K562 (cell line): Measurements from ENCODE around the gene ADAT1. TPM values are rescaled to one million over a fixed set of nuclear protein-coding genes. Genes with fewer than 3 reads are reported as not detected.

Experiments
- COPS2 ChIP-seq: fragments of 450-650 bp; conservative IDR thresholded peaks from 2 replicates; pipeline ENCODE4 v1.6.1; 2016; ENCODE audit warnings: mild to moderate bottlenecking, moderate library complexity
- CREB1 ChIP-seq, 2 experiments: sonication (generic) in 1 of 2; formaldehyde crosslinking in 1 of 2; IDR thresholded peaks; 2 replicates each; pipeline versions ENCODE4 v1.6.1 to v1.8.0; 2012 to 2022; ENCODE audit warnings: inconsistent platforms in 1 of 2, mild to moderate bottlenecking in 1 of 2, missing genetic modification reagents in 1 of 2, moderate library complexity in 1 of 2
- E2F3 ChIP-seq: fragments of 250-450 bp; sonication (Bioruptor Pico); IDR thresholded peaks from 2 replicates; pipeline ENCODE4 v1.4.0; 2020; ENCODE audit warnings: mild to moderate bottlenecking
- EGR1 ChIP-seq: fragments of 450-650 bp; conservative IDR thresholded peaks from 2 replicates; pipeline ENCODE4 v1.6.1; 2017; ENCODE audit warnings: mild to moderate bottlenecking
- ETV6 ChIP-seq, 3 experiments: fragments of 150-350 bp in 1 of 3; sonication (generic) in 1 of 3; formaldehyde crosslinking in 1 of 3; IDR thresholded peaks; 2 replicates each; pipeline versions ENCODE4 v1.6.1 to v1.8.0; 2014 to 2022; ENCODE audit warnings: borderline replicate concordance in 2 of 3, low read depth in 2 of 3, antibody characterized with exemption in 1 of 3, low read length in 1 of 3, mild to moderate bottlenecking in 1 of 3, missing genetic modification reagents in 1 of 3
- FOS ChIP-seq: IDR thresholded peaks from 3 replicates; pipeline ENCODE4 v1.6.1; 2011; ENCODE audit not compliant: insufficient read length; ENCODE audit errors: extremely low read depth
- GTF2F1 ChIP-seq: IDR thresholded peaks from 2 replicates; pipeline ENCODE4 v1.6.1; 2011; ENCODE audit warnings: low read depth, low read length, improper control_type of control experiment
- JUN ChIP-seq, 2 experiments: sonication (generic) in 1 of 2; formaldehyde crosslinking in 1 of 2; IDR thresholded peaks; 2 replicates each; pipeline versions ENCODE4 v1.6.1 to v1.8.0; 2012 to 2022; ENCODE audit warnings: borderline replicate concordance in 2 of 2, mild to moderate bottlenecking in 2 of 2, improper control_type of control experiment in 1 of 2, low read depth in 1 of 2, low read length in 1 of 2, missing genetic modification reagents in 1 of 2
- KAT2B ChIP-seq: IDR thresholded peaks from one replicate; pipeline ENCODE4 v1.6.1; 2012; ENCODE audit warnings: low read depth, mild to moderate bottlenecking, control low read depth, inconsistent platforms, low read length, moderate library complexity
- KLF13 ChIP-seq: fragments of 450-650 bp; IDR thresholded peaks from 2 replicates; pipeline ENCODE4 v1.6.1; 2016; ENCODE audit warnings: missing genetic modification characterization, low read depth, mild to moderate bottlenecking, missing compliant biosample characterization, moderate library complexity, borderline replicate concordance
- MYBL2 ChIP-seq, 2 experiments: fragments of 450-650 bp in 1 of 2; sonication (generic) in 1 of 2; formaldehyde crosslinking in 1 of 2; IDR thresholded peaks; 2 replicates each; pipeline versions ENCODE4 v1.6.1 to v1.8.1; 2017 to 2022; ENCODE audit warnings: borderline replicate concordance in 1 of 2, inconsistent platforms in 1 of 2, low read depth in 1 of 2, mild to moderate bottlenecking in 1 of 2, missing genetic modification reagents in 1 of 2, moderate library complexity in 1 of 2
- NCOA6 ChIP-seq: fragments of 450-650 bp; IDR thresholded peaks from 2 replicates; pipeline ENCODE4 v1.6.1; 2017; ENCODE audit warnings: mild to moderate bottlenecking
- NFE2 ChIP-seq: IDR thresholded peaks from 2 replicates; pipeline ENCODE4 v1.6.1; 2014; ENCODE audit warnings: antibody characterized with exemption, low read depth
- NRF1 ChIP-seq, 2 experiments: fragments of 450-650 bp; IDR thresholded peaks in 1 of 2; conservative IDR thresholded peaks in 1 of 2; 2 replicates each; pipeline ENCODE4 v1.6.1; 2014; ENCODE audit warnings: mild to moderate bottlenecking in 2 of 2
- RBFOX2 ChIP-seq: fragments of 200-400 bp; formaldehyde crosslinking; IDR thresholded peaks from 2 replicates; pipeline ENCODE4 v1.6.1; 2017; ENCODE audit warnings: low read depth, mild to moderate bottlenecking, low read length, moderate library complexity
- SMARCB1 ChIP-seq: IDR thresholded peaks from 2 replicates; pipeline ENCODE4 v1.6.1; 2011; ENCODE audit warnings: improper control_type of control experiment, low read depth; ENCODE audit not compliant: insufficient read length
- STAT5B ChIP-seq: fragments of 250-450 bp; sonication (Bioruptor Pico); IDR thresholded peaks from 2 replicates; pipeline ENCODE4 v1.8.0; 2021; ENCODE audit warnings: mild to moderate bottlenecking, inconsistent platforms
- polyA plus RNA-seq, 8 experiments: library from polyadenylated mRNA; depleted of rRNA in 4 of 8; stranded (reverse) in 5 of 8; unstranded in 3 of 8; fragments of >200 nt; fragmentation: Nextera tagmentation in 2 of 8; fragmentation: Illumina TruSeq in 1 of 8; extraction: Ambion mirVana in 2 of 8; extraction: Trizol in 1 of 8; gene quantifications; 2 replicates each; pipeline versions ENCODE4 v1.2.1 to v1.2.3, GENCODE V29; 2011 to 2014; ENCODE audit warnings: inconsistent platforms in 1 of 8, missing spikeins in 1 of 8
- total RNA-seq, 7 experiments: library from RNA; depleted of rRNA in 6 of 7; stranded (reverse); fragments of >200 nt in 6 of 7; fragmentation: Illumina TruSeq in 2 of 7; extraction: Trizol in 2 of 7; gene quantifications; 2 replicates each; pipeline versions ENCODE4 v1.2.1 to v1.2.3, GENCODE V29; 2011 to 2021; ENCODE audit warnings: low replicate concordance in 1 of 7
- TF ChIP-seq, protein P1 (sequence below): fragments of 450-650 bp; formaldehyde crosslinking; IDR thresholded peaks from 2 replicates; pipeline ENCODE4 v1.4.0; 2022; ENCODE audit warnings: missing genetic modification characterization
- TF ChIP-seq, protein P2 (sequence below): sonication (generic); formaldehyde crosslinking; IDR thresholded peaks from 2 replicates; pipeline ENCODE4 v1.8.0; 2022; ENCODE audit warnings: missing genetic modification reagents, mild to moderate bottlenecking, moderate library complexity, borderline replicate concordance
- TF ChIP-seq, protein P3 (sequence below): fragments of 250-450 bp; sonication (Bioruptor Pico); IDR thresholded peaks from 2 replicates; pipeline ENCODE4 v1.8.0; 2022; ENCODE audit warnings: moderate library complexity, mild to moderate bottlenecking, inconsistent platforms
- TF ChIP-seq, protein P4 (sequence below): fragments of 450-650 bp; conservative IDR thresholded peaks from 2 replicates; pipeline ENCODE4 v1.6.1; 2016; ENCODE audit warnings: missing genetic modification characterization, low read depth, mild to moderate bottlenecking, control low read depth, missing compliant biosample characterization

The ADAT1 gene
- total and polyA plus RNA-seq, 9 of the 15 experiments (the other 6 are each of a cell fraction or from before 2014, with no cell fraction given) = 16.0 to 36.7 (median 28.2) TPM

DNA sequence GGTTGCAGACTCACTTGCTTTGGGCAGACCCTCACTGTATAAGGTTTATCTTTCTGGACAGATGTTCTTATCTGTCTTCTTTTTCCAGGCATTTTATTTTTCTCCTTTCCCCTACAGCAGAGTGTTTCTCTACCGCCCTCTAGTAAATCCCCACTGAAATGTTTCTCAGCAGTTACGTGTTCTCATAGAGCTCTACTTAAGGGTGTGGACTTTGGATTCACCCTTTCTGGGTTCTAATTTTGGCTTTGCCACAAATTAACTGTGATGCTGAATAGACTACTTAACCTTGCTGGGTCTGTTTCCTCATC, 2.0 kb downstream of the ADAT1 start (continued):
- TF ChIP-seq, protein P1, sequence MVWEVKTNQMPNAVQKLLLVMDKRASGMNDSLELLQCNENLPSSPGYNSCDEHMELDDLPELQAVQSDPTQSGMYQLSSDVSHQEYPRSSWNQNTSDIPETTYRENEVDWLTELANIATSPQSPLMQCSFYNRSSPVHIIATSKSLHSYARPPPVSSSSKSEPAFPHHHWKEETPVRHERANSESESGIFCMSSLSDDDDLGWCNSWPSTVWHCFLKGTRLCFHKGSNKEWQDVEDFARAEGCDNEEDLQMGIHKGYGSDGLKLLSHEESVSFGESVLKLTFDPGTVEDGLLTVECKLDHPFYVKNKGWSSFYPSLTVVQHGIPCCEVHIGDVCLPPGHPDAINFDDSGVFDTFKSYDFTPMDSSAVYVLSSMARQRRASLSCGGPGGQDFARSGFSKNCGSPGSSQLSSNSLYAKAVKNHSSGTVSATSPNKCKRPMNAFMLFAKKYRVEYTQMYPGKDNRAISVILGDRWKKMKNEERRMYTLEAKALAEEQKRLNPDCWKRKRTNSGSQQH (CRISPR knock-in tag) = 0 out of 2 replicates have a peak, but pooled peaks have one; percentile 76
- TF ChIP-seq NRF1 (conservative IDR thresholded peaks at IDR 0.05 in 1 of 2, IDR thresholded peaks at IDR 0.05 in 1 of 2) (no peak), KAT2B (no peak), NFE2 (peak; percentile 62; the same call in 1 of the 2 replicates), RBFOX2 (no peak), JUN (IDR thresholded peaks at IDR 0.05; ENCODE audit: borderline replicate concordance, low read depth, low read length) (no peak), JUN (CRISPR knock-in tag; IDR thresholded peaks at IDR 0.05; ENCODE audit: borderline replicate concordance) (no peak), E2F3 (CRISPR knock-in tag) (no peak), NCOA6 (peak; percentile 21; the same call in 1 of the 2 replicates), CREB1 (IDR thresholded peaks at IDR 0.05) (no peak), CREB1 (CRISPR knock-in tag; IDR thresholded peaks at IDR 0.05) (no peak), GTF2F1 (no peak), KLF13 (tag) (no peak), FOS (no peak), MYBL2 (IDR thresholded peaks at IDR 0.05; ENCODE audit: low read depth) (no peak), MYBL2 (CRISPR knock-in tag; IDR thresholded peaks at IDR 0.05; ENCODE audit: borderline replicate concordance) (no peak), COPS2 (no peak), EGR1 (no peak), SMARCB1 (no peak), STAT5B (no peak), ETV6 (IDR thresholded peaks at IDR 0.05; ENCODE audit: borderline replicate concordance in 1 of 2, low read depth in 2 of 2, low read length in 1 of 2) (no peak), ETV6 (CRISPR knock-in tag; IDR thresholded peaks at IDR 0.05; ENCODE audit: borderline replicate concordance) (no peak)
- TF ChIP-seq, protein P2, sequence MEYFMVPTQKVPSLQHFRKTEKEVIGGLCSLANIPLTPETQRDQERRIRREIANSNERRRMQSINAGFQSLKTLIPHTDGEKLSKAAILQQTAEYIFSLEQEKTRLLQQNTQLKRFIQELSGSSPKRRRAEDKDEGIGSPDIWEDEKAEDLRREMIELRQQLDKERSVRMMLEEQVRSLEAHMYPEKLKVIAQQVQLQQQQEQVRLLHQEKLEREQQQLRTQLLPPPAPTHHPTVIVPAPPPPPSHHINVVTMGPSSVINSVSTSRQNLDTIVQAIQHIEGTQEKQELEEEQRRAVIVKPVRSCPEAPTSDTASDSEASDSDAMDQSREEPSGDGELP (CRISPR knock-in tag) = no peak
- TF ChIP-seq, protein P3, sequence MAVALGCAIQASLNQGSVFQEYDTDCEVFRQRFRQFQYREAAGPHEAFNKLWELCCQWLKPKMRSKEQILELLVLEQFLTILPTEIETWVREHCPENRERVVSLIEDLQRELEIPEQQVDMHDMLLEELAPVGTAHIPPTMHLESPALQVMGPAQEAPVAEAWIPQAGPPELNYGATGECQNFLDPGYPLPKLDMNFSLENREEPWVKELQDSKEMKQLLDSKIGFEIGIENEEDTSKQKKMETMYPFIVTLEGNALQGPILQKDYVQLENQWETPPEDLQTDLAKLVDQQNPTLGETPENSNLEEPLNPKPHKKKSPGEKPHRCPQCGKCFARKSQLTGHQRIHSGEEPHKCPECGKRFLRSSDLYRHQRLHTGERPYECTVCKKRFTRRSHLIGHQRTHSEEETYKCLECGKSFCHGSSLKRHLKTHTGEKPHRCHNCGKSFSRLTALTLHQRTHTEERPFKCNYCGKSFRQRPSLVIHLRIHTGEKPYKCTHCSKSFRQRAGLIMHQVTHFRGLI (CRISPR knock-in tag) = peak; percentile 65; the same call in 1 of the 2 replicates
- TF ChIP-seq, protein P4, sequence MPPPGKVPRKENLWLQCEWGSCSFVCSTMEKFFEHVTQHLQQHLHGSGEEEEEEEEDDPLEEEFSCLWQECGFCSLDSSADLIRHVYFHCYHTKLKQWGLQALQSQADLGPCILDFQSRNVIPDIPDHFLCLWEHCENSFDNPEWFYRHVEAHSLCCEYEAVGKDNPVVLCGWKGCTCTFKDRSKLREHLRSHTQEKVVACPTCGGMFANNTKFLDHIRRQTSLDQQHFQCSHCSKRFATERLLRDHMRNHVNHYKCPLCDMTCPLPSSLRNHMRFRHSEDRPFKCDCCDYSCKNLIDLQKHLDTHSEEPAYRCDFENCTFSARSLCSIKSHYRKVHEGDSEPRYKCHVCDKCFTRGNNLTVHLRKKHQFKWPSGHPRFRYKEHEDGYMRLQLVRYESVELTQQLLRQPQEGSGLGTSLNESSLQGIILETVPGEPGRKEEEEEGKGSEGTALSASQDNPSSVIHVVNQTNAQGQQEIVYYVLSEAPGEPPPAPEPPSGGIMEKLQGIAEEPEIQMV = no peak
